HG02938 (cell line): ENCODE results near the gene LDLR.

Source experiments
- ATAC-seq: cut with Tn5 transposase; IDR thresholded peaks from one replicate; pipeline ENCODE4 v1.9.1; 2021; ENCODE audit warnings: mild to moderate bottlenecking, moderate library complexity; ENCODE audit not compliant: unreplicated experiment

LDLR gene

DNA sequence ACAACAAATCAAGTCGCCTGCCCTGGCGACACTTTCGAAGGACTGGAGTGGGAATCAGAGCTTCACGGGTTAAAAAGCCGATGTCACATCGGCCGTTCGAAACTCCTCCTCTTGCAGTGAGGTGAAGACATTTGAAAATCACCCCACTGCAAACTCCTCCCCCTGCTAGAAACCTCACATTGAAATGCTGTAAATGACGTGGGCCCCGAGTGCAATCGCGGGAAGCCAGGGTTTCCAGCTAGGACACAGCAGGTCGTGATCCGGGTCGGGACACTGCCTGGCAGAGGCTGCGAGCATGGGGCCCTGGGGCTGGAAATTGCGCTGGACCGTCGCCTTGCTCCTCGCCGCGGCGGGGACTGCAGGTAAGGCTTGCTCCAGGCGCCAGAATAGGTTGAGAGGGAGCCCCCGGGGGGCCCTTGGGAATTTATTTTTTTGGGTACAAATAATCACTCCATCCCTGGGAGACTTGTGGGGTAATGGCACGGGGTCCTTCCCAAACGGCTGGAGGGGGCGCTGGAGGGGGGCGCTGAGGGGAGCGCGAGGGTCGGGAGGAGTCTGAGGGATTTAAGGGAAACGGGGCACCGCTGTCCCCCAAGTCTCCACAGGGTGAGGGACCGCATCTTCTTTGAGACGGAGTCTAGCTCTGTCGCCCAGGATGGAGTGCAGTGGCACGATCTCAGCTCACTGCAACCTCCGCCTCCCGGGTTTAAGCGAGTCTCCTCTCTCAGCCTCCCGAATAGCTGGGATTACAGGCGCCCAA, at the start of gene LDLR:
Gene LDLR (plus strand): TSS at position 210 of the 760 bp plus-strand sequence. CDS start 86 bp downstream, at position 296.
- no peak for ATAC-seq

DNA sequence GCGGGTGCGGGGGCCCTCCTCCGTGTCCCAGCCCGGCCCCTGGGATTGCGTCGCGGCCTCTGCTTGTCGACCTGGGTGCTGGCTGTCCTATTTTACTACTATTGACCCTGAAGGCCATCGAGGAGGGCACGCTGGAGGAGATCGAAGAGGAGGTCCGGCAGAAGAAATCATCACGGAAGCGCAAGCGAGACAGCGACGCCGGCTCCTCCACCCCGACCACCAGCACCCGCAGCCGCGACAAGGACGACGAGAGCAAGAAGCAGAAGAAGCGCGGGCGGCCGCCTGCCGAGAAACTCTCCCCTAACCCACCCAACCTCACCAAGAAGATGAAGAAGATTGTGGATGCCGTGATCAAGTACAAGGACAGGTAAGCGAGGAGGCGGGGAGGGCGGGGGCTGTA, 48.1 kb upstream of the LDLR start:
- ATAC-seq = no peak

DNA sequence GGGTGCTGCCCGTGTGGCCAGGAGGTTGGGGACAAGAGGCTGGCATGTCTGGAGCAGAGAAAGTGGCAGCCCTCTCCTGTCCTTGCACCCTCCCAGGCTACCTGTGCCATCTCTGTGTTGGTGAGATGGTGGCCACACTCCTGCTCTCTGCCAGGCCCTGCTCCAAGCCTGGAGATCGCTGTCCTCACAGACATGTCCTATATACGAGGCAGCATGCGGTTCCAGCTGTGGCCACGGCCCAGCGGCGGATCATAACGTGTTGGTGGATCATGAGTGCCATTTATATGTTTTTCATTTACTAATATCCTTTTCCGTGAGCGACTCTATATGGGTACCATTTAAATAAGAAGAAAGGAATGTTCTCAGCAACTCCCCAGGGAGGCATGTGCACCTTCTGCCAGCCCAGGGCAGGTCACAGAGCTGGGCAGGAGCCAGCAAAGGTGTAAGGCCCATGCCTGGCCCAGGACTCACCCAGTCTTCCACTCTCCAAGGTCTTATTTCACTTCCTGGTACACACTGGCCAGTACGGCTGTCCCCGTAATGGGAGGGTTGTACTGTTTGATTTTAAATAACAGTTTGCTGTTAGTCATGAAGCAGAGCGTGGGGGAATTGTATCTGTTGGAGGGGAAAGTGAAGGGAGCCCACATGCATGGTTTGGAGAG, 47.2 kb upstream of the LDLR start:
- ATAC-seq = no peak

DNA sequence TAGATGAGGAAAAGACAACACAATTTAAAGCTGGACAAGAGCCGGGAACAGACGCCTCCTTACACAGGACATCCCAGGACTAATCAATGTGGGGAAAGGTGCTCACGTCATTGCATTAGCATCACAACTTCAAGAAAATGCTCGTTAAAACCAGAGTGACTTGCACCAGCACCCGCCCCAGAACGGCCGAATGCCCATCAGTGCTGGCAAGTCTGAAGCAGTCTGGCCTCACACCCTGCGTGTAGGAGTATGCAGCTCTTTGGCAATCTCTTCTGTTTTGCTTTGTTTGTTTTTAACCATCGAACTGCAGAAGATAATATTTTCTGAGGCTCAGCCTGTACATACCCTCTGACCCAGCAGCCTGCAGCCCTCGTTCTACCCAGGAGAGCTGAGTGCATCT, 44.8 kb upstream of the LDLR start:
- no peak for ATAC-seq

DNA sequence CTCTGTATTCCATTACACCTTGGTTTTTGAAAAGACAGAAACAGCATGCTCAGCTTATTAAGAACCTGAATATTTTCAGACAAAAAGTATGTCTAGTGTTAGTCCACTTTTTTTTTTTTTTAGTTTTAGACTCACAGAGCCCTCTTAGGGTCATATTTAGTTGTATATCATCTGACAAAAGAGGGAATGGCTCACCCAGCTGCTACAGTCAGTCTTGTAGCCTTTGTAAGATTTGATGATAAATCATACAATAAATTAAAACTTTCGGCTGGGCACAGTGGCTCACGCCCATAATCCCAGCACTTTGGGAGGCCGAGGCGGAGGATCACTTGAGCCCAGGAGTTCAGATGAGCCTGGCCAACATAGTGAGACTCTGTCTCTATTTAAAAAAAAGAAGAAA, 43.7 kb upstream of the LDLR start:
- no peak for ATAC-seq

DNA sequence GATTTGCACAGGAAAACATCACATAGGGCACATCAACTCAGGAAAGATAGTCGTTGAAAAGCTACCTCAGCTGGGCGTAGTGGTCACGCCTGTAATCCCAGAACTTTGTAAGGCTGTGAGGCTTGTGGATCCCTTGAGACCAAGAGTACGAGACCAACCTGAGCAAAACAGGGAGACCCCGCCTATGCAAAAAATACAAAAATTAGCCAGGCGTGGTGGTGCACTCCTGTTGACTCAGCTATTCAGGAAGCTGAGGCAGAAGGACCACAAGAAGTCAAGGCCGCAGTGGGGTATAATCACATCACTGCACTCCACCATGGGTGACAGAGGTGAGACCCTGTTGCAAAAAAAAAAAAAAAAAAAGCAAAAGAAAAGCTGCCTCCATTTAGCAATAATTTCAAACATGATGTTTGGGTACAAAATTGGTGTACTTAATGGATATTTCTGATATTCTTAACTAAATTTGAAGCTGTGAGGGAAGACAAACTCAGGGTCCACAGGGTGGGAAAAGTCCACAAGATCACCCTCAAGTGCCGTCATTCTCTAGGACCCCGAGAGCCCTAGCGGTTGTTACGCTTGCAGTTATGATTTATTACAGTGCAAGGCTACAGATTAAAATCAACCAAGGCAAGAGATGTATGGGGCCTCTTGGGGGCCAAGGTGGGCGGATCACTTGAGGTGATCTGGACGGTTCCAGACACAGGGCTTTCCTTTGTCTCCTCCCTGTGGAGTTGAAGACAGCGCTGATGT, 42.5 kb upstream of the LDLR start:
- no peak for ATAC-seq

DNA sequence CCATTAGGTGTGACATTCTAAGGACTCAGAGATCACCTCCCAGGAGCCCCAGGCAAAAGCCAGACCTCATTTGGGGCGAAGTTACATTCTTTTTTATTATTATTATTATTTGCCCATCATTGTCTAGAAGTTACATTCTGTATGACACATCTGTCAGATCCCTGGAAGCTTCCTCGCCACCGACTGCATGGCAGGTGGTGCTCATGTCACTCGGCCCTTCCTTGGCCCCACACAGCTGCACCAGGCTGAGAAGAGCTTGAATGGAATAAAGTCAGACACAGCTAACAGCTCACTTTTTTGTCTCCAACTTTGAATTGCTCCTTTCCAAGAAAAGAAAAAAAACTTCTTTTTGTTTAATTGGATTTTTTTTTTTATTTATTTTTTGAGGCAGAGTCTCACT, 41.4 kb upstream of the LDLR start:
- no peak for ATAC-seq

DNA sequence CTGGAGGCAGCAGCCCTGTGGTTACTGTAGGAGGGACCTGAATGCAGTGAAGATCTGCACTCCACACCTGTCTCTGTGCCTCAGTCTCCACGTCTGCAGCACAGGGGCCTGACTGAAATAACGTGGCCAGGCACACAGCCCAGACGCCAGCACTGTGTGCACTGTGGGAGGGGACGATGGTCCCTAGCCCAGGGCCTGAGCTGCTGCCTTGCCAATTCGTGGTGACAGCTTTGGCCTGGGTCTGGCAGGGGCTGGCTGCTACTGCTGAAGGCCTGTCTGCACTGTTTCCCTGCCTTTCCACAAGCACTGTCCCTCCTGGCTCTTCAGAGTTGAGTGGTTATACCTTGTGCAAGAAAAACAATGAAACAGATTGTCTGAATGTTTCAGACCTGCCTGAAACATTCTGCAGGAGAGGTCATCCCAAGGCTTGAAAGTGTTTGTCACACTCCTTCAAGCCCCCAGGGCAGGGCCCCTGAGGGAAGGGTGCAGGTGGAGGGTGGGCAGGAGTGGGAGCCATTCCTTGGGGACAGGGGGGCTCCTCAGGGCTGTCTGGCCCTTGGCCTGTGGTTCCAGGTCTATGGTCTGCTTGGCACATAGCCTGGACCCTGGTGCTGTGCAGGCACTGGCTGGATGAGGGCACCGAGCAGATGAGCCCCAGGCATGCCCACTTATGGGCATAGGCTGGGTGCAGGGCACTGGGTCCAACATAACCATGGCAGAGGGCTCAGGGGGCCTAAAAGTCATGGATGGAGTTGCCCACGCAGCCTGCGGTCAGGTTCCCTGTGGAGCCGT, 38.7 kb upstream of the LDLR start:
- no peak for ATAC-seq

DNA sequence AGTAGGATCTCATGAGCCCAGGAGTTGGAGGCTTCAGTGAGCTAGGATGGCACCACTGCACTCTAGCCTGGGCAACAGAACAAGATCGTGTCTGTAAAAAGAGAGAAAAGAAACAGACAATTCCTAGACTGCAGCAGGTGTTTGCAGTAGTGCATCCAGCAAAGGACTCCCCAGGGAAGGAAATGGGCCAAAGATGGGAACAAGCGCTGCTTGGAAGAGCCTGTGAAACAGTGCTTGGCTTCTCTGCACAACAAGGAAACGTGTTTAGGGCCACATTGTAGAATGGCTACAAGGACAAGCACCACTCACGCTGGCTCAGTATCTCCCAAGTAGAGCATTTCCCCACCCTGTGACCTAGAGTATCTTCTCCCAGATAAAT, 35.5 kb upstream of the LDLR start:
- ATAC-seq = no peak

DNA sequence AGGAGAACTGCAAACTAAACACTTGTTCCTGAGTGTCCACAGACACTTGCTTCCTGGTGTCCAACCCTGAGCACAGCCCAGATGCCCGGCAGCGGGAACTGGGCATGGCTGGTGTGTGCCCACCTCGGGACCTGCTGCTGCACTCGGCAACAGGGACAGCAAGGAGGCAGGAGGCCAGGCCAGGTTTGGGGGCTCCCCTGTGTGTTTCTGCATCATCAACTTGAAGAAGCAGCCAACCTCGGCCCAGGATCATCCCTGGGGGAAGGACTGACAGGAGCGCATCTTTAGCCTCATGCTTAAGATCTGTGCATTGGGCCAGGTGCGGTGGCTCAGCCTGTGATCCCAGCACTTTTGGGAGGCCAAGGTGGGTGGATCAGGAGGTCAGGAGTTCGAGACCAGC, 35.1 kb upstream of the LDLR start:
- no peak for ATAC-seq

DNA sequence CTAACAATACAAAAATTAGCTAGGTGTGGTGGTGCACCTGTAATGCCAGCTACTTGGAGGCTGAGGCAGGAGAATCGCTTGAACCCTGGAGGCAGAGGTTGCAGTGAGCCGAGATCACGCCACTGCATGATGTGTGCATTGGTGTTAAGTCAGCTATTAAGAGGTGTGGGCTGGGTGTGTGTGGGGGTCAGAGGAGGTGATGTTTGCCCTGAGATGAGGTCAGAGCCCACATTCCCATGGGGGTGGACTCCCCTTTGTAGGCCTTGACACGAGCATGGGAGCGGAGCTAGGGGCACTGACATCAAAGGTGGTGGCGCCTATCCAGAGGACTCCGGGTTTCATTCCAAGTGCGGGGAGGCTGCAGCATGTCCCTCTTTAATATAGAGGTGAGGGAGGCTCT, 34.6 kb upstream of the LDLR start:
- no peak for ATAC-seq

DNA sequence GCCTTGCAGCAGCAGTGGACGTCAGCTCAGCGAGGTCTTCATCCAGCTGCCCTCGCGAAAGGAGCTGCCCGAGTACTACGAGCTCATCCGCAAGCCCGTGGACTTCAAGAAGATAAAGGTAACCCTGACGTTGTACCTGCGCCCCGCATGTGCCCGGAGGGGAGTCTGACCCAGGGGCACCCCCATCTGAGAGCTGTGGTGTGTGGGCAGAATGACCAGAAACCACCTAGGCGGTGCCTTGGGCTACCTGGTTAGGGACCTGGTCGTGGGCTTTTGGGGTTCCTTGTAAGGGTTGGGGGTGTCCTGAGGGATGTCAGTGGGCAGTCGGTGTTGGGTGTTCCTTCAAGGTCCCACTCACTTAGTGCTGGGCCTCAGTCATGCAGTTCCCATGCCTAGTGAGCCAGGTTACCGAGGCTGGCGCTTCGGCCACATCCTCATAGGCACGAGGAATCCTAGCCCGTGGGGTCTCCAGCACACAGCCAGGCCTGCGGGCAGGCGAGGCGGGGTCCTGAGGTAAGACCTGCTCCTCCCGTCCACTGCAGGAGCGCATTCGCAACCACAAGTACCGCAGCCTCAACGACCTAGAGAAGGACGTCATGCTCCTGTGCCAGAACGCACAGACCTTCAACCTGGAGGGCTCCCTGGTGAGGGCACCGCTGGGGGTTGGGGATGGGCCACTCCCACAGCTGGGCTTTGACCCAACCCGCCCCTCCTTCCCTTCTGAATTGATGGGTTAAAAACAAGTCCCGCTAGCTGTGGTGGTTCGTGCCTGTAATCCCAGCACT, 30.8 kb upstream of the LDLR start:
- no peak for ATAC-seq

DNA sequence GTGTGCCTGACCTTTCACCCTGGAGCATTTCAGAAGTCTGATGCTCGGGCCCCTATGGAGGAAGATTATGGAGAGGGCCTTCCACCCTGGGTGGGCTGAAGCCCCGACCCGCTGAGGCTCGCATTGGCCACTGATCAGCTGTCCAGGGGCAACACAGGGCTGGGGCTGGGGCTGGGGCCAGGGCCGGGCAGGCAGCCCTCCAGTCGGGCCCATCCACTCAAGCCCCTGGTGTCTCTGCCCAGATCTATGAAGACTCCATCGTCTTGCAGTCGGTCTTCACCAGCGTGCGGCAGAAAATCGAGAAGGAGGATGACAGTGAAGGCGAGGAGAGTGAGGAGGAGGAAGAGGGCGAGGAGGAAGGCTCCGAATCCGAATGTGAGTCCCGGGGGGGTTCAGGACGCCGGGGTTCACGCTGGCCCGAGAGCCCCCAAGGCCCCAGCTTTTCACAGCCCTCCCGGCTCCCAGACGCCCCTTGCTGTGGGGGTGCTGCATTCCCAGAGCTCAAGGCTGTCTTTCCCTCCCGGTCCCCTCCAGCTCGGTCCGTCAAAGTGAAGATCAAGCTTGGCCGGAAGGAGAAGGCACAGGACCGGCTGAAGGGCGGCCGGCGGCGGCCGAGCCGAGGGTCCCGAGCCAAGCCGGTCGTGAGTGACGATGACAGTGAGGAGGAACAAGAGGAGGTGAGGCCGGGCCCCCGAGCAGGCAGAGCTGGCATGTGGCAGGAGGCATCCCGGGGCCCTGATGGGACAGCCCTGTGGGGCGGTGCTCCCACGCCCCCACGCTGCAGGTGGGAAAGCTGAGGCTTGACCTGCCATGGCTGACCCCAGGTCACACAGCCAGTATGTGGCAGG, 29.5 kb upstream of the LDLR start:
- ATAC-seq = no peak

DNA sequence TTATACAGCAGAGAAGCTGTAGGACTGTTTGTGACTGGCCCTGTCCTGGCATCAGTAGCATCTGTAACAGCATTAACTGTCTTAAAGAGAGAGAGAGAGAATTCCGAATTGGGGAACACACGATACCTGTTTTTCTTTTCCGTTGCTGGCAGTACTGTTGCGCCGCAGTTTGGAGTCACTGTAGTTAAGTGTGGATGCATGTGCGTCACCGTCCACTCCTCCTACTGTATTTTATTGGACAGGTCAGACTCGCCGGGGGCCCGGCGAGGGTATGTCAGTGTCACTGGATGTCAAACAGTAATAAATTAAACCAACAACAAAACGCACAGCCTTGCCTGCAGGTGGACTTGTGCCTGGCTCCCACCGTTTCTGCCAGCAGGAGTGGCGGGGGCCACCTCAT, 27.3 kb upstream of the LDLR start:
- ATAC-seq = no peak

DNA sequence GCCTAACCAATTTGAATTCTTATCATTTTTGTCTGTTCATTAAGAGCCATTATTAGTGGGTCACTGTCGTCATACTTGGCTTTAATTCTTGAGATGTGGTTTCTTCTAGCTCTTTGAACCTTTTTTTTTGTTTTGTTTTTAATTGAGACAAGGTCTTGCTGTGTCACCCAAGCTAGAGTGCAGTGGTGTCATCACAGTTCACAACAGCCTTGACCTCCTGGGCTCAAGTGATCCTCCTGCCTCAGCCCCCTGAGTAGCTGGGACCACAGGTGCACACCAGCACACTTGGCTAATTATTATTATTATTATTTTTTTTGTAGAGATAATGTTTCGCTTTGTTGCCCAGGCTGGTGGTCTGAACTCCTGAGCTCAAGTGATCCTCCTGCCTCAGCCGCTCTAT, 25.8 kb upstream of the LDLR start:
- ATAC-seq = no peak

DNA sequence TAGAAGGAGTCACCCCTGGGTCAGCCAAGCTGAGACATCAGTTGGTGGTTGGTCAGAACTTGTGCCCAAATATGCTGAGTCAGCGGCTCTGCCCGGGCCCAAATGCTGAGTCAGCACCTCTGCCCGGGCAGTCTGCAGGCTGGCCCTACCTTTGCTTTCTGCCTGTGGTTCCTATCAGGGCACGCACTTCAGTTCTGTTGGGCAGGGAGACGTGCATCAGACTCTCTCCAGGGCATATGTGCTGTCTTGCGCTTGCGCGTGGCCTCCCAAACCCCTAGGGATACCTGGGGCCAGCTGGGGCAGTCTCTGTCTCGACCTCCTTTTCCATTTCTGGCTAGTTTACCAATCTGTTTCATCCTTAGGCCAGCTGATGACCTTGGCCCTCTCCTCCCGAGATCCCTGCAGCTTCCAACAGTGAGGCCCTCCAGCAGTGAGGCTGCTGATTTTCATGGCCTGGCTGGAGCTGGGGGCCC, 24.4 kb upstream of the LDLR start:
- no peak for ATAC-seq

DNA sequence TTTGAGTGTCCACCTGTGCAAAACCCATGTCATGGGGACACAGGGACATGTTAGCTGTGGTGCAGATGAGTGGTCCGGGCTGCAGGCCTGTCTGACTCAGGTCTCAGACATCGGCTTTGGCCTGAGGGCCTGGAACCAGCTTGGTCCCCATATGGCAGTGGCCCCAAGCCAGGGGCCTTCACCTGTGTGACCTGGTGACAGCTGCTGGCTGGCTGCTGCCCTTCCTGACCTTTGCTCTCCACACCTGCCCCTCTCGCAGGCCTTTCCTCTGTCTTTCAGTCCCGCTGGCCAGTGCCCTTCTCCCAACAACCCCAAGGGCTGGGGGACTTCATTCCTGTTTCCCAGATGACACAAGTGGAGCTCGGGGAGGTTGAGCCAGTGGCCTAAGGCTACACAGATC, 22.9 kb upstream of the LDLR start:
- ATAC-seq = no peak

DNA sequence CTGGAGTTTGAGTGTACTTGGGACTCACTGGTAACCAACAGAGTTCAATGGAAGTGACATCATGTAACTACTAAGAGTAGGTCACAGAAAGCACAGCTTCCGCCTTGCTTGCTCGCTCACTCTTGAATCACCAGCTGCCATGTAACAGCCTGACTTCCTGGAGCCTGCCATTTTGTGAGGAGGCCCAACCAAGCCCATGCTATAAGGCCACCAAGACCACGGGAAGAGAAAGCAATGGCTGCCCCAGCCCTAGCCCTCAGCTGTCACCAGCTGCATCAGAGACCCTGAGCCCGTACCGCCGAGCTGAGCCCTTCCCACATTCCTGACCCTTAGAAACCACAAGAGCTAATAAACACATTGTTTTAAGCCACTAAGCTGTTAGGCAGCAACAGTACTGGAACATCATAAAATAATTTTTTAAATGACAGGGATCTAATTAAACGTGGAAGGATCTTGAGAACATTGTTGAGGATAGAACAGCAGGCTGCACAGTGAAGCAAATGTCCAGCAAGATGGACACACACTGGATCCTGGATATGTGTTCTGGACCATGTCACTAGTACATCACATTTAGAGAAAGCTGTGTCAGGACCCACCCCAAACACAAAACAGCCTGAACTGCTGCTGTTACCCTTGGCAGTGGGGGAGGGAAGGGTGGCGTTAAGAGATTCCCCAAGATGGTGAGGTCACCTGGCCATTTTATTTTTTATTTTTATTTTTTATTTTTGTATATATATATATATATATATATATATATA, 21.7 kb upstream of the LDLR start:
- no peak for ATAC-seq

DNA sequence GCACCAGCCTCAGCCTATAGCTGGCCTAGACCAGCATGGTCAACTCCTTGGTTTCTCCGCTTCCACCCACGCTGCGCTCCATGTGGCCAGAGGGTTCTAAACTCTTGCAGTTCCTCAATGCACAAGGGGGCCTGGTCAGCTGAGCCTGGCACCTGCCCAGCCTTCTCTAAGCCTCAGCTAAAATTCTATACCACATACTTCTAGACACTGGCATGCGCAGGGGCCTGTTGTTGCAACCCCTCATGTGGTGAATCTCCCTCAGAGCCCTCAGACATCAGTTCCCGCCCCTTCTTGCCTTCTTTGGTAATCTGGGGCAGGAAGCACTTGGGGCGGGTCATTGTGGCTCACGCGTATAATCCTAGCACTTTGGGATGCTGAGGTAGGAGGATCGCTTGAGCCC, 19.7 kb upstream of the LDLR start:
- no peak for ATAC-seq
